SK-N-MC (cell line): ENCODE data around the gene GRIP1.

Experiments used
- DNase-seq: peaks from one replicate; pipeline ENCODE4 v3.0.0-alpha.2; 2011; ENCODE audit warnings: low read depth, low spot score
- H3K27ac ChIP-seq: fragments of 200-600 bp; sonication (generic); 2 replicates; pipeline ENCODE4 v1.5.1; 2016; ENCODE audit warnings: mixed run types
- H3K36me3 ChIP-seq: fragments of 200-600 bp; sonication (generic); 2 replicates; pipeline ENCODE4 v1.6.1; 2017; ENCODE audit warnings: antibody characterized with exemption, low read length, mixed read lengths; ENCODE audit not compliant: insufficient read depth
- H3K4me3 ChIP-seq: fragments of 200-600 bp; sonication (generic); 2 replicates; pipeline ENCODE4 v1.5.1; 2016
- H3K9ac ChIP-seq: fragments of 200-600 bp; sonication (generic); 2 replicates; pipeline ENCODE4 v1.8.0; 2017; ENCODE audit warnings: mixed run types, mixed read lengths; ENCODE audit not compliant: insufficient read length
- H3K9me3 ChIP-seq: fragments of 200-600 bp; sonication (generic); 2 replicates; pipeline ENCODE4 v1.6.1; 2017; ENCODE audit warnings: low read depth, mild to moderate bottlenecking, antibody characterized with exemption, low read length, moderate library complexity, mixed read lengths
- EZH2 ChIP-seq: fragments of 200-600 bp; sonication (generic); IDR thresholded peaks from one replicate; pipeline ENCODE4 v1.6.1; 2017; ENCODE audit warnings: antibody characterized with exemption
- FOXP2 ChIP-seq: optimal IDR thresholded peaks from 2 replicates; pipeline ENCODE3; 2011; ENCODE audit warnings: mild to moderate bottlenecking, moderate library complexity; ENCODE audit not compliant: insufficient read depth; ENCODE audit errors: extremely low read length, control extremely low read depth
- POLR2AphosphoS5 ChIP-seq: IDR thresholded peaks from 2 replicates; pipeline ENCODE4 v1.6.1; 2012; ENCODE audit warnings: mild to moderate bottlenecking, low read depth, low read length, borderline replicate concordance

Gene GRIP1

GRCh38 chr12:66698558-66698957, 19.7 kb upstream of the GRIP1 start:
- DNase-seq: no peak
- no peak overlapping the region for H3K9ac ChIP-seq
- TF ChIP-seq FOXP2: no peak
- no peak for TF ChIP-seq POLR2AphosphoS5
- no peak for TF ChIP-seq EZH2
- H3K36me3 ChIP-seq: no peaks in the 10 kb centered on the region
- H3K9me3 ChIP-seq: no peaks in the 10 kb centered on the region
- no peak overlapping the region for H3K4me3 ChIP-seq
- H3K27ac ChIP-seq: no peak overlapping the region

DNA sequence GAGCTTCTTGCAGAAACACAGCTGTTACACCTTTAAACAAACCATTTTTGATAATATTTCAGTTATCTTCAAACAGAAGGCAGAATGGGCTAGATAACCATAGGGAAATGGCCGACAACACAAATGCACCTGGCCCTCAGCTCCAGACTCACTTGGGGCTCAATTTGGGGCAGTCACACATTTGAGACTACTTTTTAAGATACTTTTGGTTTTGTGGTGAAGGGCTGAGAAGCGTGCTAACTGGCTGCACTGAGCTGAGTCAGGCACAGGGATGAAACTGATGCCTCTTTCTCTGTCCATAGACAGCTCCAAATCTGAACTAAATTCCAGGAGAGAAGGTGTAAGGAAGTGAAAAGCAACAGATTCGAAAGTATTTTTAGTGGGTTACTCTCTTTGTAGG, 18.5 kb upstream of the GRIP1 start:
- Histone ChIP-seq H3K9me3 (no peaks in the 10 kb centered on the region), H3K36me3 (no peaks in the 10 kb centered on the region), H3K27ac (no peak overlapping the region), H3K4me3 (no peak overlapping the region), H3K9ac (no peak overlapping the region)
- no peak for DNase-seq
- TF ChIP-seq EZH2: no peak
- TF ChIP-seq FOXP2: no peak

DNA sequence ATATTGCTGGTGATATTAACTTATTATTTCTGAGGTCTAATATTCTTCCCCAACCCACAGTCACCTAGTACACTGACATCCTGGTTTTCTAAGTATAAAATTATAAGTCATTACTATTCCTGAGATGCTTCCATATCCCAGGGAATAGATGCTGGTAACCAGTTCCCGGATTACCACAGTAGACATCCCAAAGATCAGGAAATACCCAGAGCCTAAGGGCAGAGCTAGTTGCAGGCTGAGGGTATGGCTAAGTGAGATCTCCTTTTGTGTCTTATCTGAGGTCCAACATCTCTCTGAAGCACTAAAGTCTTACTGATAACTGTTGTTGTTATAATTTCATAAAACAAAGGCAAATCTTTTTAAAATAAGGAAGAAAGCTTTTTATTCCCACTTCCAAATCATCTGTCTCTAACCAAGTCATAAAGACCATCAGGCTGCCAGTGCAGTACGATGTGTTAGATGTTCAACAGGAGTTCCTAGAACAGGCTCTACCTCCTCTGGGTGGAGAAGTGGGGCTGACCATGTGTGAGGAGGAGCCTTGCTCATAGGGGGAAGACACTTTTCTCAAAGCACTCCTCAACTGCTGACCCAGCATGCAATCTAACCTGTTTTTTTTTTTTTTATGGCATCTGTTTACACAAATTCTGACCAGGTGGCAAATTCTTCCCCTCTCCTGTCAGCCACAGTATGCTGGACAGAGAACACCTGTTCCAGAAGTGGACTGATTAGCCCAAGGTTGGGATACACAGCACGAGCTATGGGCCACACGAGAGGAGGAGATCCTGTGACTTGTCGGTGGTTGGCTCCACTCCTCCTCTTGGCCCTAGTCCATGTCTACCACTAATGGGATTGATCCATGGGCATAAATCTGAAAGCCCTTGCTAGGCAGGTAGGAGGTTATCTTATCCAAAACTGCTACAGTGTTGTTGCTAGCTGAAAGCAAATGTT, 16.1 kb upstream of the GRIP1 start:
- Histone ChIP-seq H3K9me3 (no peaks in the 10 kb centered on the region), H3K9ac (no peak overlapping the region), H3K27ac (no peak overlapping the region), H3K36me3 (no peaks in the 10 kb centered on the region), H3K4me3 (no peak overlapping the region)
- DNase-seq: no peak
- TF ChIP-seq FOXP2: no peak

- Histone ChIP-seq H3K9ac (no peak overlapping the region), H3K9me3 (no peaks in the 10 kb centered on the region), H3K4me3 (no peak overlapping the region), H3K36me3 (no peaks in the 10 kb centered on the region), H3K27ac (no peak overlapping the region)
- DNase-seq: peak; percentile 50
- TF ChIP-seq EZH2 (no peak), POLR2AphosphoS5 (no peak), FOXP2 (no peak)
Measured at GRCh38 chr12:66693901-66694513, 15.1 kb upstream of the GRIP1 start.

GRCh38 chr12:66692986-66693385, 14.1 kb upstream of the GRIP1 start:
- Histone ChIP-seq H3K4me3 (no peak overlapping the region), H3K9me3 (no peaks in the 10 kb centered on the region), H3K9ac (no peak overlapping the region), H3K27ac (no peak overlapping the region), H3K36me3 (no peaks in the 10 kb centered on the region)
- TF ChIP-seq EZH2 (no peak), FOXP2 (no peak), POLR2AphosphoS5 (no peak)
- no peak for DNase-seq

DNA sequence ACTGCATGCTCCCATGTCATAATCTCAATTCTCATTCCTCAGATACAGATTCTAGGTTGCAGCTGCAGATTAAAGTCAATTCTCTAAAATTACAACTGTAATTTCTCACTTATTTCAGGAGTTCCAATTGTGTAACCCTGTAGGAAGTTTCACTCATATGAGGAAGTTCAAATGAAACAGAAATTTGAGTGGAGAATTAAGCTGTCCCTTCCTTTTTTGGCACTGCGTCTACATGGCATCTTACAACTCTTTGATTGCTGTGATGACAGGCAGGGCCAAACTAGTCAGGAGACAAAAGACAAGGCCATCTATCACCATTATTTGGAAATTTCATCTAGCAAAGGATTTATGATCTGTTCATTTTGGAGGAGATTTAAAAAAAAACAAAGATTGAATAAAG, 13.3 kb upstream of the GRIP1 start:
- no peak for TF ChIP-seq FOXP2
- no peak for TF ChIP-seq POLR2AphosphoS5
- no peak for TF ChIP-seq EZH2
- no peak overlapping the region for H3K27ac ChIP-seq
- H3K9me3 ChIP-seq: no peaks in the 10 kb centered on the region
- DNase-seq: no peak
- no peak overlapping the region for H3K4me3 ChIP-seq
- H3K9ac ChIP-seq: no peak overlapping the region
- H3K36me3 ChIP-seq: no peaks in the 10 kb centered on the region

GRCh38 chr12:66688846-66689439, 10.1 kb upstream of the GRIP1 start:
- H3K9ac ChIP-seq: no peak overlapping the region
- H3K27ac ChIP-seq: no peak overlapping the region
- H3K9me3 ChIP-seq: no peaks in the 10 kb centered on the region
- H3K4me3 ChIP-seq: no peak overlapping the region
- TF ChIP-seq FOXP2 (no peak), POLR2AphosphoS5 (no peak), EZH2 (no peak)
- DNase-seq: no peak
- no peaks in the 10 kb centered on the region for H3K36me3 ChIP-seq

- Histone ChIP-seq H3K9me3 (no peaks in the 10 kb centered on the region), H3K27ac (no peak overlapping the region), H3K4me3 (no peak overlapping the region), H3K9ac (no peak overlapping the region), H3K36me3 (no peaks in the 10 kb centered on the region)
- TF ChIP-seq EZH2: no peak
- no peak for TF ChIP-seq FOXP2
- no peak for TF ChIP-seq POLR2AphosphoS5
- no peak for DNase-seq
Measured at GRCh38 chr12:66684222-66684621, 5.3 kb upstream of the GRIP1 start.

DNA sequence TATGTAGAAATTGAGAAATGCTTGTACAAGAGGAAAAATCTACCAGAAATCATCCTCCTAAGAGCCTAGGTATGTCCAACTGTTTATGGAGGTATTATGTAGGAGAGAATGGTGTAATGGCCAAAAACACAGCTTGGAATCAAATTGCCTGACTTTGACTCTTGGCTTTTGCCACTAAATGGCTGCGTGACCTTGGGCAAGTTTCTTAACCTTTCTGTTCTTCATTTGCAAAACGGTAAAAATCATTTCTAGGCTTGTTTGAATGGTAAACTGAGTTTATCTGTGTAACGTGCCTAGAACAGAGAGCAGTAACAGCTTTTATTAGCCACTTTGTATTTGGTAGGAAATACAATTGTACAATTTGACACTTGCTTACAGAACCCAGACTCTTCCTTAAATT, 4.9 kb upstream of the GRIP1 start:
- no peak for DNase-seq
- TF ChIP-seq EZH2: no peak
- TF ChIP-seq FOXP2: no peak
- no peak overlapping the region for H3K9ac ChIP-seq
- H3K4me3 ChIP-seq: no peak overlapping the region
- H3K9me3 ChIP-seq: no peaks in the 10 kb centered on the region
- no peak overlapping the region for H3K27ac ChIP-seq
- H3K36me3 ChIP-seq: no peaks in the 10 kb centered on the region
